ENCODE results near the gene C17orf75.
"Not testable (repeated sequence)": the region's sequence is repeated elsewhere in the genome, so short reads cannot be mapped to it uniquely, and the experiment has no call there.

- not testable (repeated sequence) for TF ChIP-seq POLR2A, CTCF, EP300 (IDR thresholded peaks at IDR 0.05)
Measured at GRCh38 chr17:32388128-32388527, 46.2 kb upstream of the C17orf75 start.
